Adrenal gland (tissue), 5 donors: Measurements from ENCODE around the gene CENPT.

Experiments used
- POLR2A ChIP-seq, 2 donors: fragments of 450-650 bp; IDR thresholded peaks; one replicate each; pipeline ENCODE4 v1.6.1; 2017; ENCODE audit warnings: antibody characterized with exemption in 2 of 2, mild to moderate bottlenecking in 2 of 2, moderate library complexity in 1 of 2
- TF ChIP-seq, protein P1 (sequence below), 6 experiments: fragments of 450-650 bp in 4 of 6; fragments of 200-600 bp in 2 of 6; sonication (generic) in 1 of 6; IDR thresholded peaks; 1 replicate in 5 of 6; 2 replicates in 1 of 6; pipeline versions ENCODE4 v1.5.1 to v1.8.0; 2016 to 2021; ENCODE audit warnings: antibody characterized with exemption in 6 of 6, mild to moderate bottlenecking in 2 of 6, moderate library complexity in 1 of 6
- donor health status: DM: no; HTN: no; CAD: no.

DNA sequence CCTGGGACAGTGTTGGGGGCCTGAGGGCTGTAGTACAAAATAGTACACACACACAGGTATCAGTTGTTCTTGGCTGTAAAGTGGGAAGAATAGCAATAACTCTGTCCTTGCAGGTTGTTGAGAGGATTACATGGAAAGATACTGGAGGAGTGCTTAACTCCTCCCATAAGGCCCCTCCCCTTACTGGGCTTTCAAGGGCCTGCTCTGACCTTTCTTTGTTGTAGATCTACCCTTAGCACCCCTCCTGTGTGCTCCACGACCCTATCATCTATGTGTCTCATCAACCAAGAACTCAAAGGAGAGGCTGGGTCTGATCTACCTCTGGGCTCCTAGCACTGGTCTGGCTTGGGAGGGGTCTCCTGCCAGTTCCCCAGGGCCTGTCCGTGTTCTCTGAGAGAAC, 17.1 kb upstream of the CENPT start:
- TF ChIP-seq, protein P1, sequence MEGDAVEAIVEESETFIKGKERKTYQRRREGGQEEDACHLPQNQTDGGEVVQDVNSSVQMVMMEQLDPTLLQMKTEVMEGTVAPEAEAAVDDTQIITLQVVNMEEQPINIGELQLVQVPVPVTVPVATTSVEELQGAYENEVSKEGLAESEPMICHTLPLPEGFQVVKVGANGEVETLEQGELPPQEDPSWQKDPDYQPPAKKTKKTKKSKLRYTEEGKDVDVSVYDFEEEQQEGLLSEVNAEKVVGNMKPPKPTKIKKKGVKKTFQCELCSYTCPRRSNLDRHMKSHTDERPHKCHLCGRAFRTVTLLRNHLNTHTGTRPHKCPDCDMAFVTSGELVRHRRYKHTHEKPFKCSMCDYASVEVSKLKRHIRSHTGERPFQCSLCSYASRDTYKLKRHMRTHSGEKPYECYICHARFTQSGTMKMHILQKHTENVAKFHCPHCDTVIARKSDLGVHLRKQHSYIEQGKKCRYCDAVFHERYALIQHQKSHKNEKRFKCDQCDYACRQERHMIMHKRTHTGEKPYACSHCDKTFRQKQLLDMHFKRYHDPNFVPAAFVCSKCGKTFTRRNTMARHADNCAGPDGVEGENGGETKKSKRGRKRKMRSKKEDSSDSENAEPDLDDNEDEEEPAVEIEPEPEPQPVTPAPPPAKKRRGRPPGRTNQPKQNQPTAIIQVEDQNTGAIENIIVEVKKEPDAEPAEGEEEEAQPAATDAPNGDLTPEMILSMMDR (IDR thresholded peaks at IDR 0.05) = no peak
- no peak for TF ChIP-seq POLR2A (IDR thresholded peaks at IDR 0.05)
